SW480 (cell line): Measurements from ENCODE around the gene RBBP8NL.
"Not testable (repeated sequence)": the region's sequence is repeated elsewhere in the genome, so short reads cannot be mapped to it uniquely, and the experiment has no call there.

Experiments
- DNase-seq: peaks from one replicate; pipeline ENCODE4 v3.0.0-alpha.2; 2016; ENCODE audit warnings: low spot score

The RBBP8NL gene

GRCh38 chr20:62374331-62375152, 52.8 kb downstream of the RBBP8NL start:
- DNase-seq: no peak

GRCh38 chr20:62373631-62374179, 53.6 kb downstream of the RBBP8NL start:
- not testable (repeated sequence) for DNase-seq

- no peak for DNase-seq
Observed at GRCh38 chr20:62372042-62372993, 55.0 kb downstream of the RBBP8NL start.

GRCh38 chr20:62371588-62372041, 55.7 kb downstream of the RBBP8NL start:
- DNase-seq: no peak

- DNase-seq: no peak
Observed at GRCh38 chr20:62370807-62371587, 56.3 kb downstream of the RBBP8NL start.

- DNase-seq: peak; percentile 90
Observed at GRCh38 chr20:62370115-62370806, 57.1 kb downstream of the RBBP8NL start.

GRCh38 chr20:62369815-62370114, 57.6 kb downstream of the RBBP8NL start:
- no peak for DNase-seq

GRCh38 chr20:62368976-62369814, 58.1 kb downstream of the RBBP8NL start:
- DNase-seq: peak; percentile 82

GRCh38 chr20:62368392-62368975, 58.9 kb downstream of the RBBP8NL start:
- DNase-seq: no peak

GRCh38 chr20:62367633-62368391, 59.5 kb downstream of the RBBP8NL start:
- peak; percentile 60 for DNase-seq

- no peak for DNase-seq
Observed at GRCh38 chr20:62367136-62367632, 60.2 kb downstream of the RBBP8NL start, which contains the start of gene LAMA5. Gene LAMA5, minus strand, starts transcription at chr20:62367312. Its CDS starts 67 bp downstream, at chr20:62367245.

GRCh38 chr20:62366370-62367135, 60.8 kb downstream of the RBBP8NL start:
- DNase-seq: peak; percentile 56

- DNase-seq: peak; percentile 76
Observed at GRCh38 chr20:62365814-62366369, 61.4 kb downstream of the RBBP8NL start.

- DNase-seq: peak; percentile 70
Observed at GRCh38 chr20:62364911-62365736, 62.2 kb downstream of the RBBP8NL start.

GRCh38 chr20:62363920-62364851, 63.2 kb downstream of the RBBP8NL start:
- DNase-seq: peak; percentile 56
